ENCODE measurements around the gene CLSTN2. TPM values are rescaled to one million over a fixed set of nuclear protein-coding genes. Genes with fewer than 3 reads are reported as not detected.

The CLSTN2 gene
- total and polyA plus RNA-seq, 8 donors, result 0.31 to 1.1 (median 0.61) TPM

DNA sequence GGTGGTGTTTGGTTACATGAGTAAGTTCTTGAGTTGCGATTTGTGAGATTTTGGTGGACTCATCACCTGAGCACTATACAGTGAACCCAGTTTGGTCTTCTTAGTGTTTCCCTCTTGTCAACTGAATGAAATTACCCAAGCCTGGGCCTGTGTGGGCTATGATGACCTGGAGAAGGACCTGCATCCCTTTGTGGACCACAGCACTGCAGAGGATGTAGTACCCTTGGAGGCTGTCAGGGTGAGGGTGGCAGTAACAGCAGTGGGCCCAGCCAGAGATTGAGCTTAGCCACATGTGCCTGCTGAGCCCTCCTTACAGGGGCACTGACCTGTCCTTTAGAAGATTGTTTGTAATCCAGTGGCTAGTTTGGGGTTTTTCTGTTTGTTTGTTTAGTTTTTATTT, 492.8 kb downstream of the CLSTN2 start:
- Histone ChIP-seq H3K36me3 (no peaks in the 10 kb centered on the region), H3K4me3 (no peak overlapping the region)
- intact Hi-C loops (cut with DNase I), result no loop called here

DNA sequence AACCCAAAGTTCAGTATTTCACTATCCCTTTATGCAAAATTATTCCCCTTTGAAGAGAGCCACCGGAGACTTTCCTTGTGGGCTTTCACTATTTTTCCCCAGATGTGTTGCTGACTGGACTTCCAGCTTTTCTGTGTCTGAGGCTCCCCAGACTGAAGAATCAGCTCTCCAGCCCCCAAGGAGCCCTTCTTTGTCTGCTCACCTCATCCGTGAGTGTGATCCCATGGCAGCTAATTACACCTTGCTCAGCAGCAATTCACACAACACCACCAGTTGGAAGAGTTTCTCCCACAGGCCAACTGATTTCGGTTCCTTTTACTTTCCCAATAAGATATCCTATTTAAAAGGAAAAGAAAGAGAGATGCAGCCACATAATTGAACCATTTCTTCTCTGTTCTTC, 493.4 kb downstream of the CLSTN2 start:
- H3K27me3 ChIP-seq, result no peaks in the 10 kb centered on the region
- TF ChIP-seq, protein P1, sequence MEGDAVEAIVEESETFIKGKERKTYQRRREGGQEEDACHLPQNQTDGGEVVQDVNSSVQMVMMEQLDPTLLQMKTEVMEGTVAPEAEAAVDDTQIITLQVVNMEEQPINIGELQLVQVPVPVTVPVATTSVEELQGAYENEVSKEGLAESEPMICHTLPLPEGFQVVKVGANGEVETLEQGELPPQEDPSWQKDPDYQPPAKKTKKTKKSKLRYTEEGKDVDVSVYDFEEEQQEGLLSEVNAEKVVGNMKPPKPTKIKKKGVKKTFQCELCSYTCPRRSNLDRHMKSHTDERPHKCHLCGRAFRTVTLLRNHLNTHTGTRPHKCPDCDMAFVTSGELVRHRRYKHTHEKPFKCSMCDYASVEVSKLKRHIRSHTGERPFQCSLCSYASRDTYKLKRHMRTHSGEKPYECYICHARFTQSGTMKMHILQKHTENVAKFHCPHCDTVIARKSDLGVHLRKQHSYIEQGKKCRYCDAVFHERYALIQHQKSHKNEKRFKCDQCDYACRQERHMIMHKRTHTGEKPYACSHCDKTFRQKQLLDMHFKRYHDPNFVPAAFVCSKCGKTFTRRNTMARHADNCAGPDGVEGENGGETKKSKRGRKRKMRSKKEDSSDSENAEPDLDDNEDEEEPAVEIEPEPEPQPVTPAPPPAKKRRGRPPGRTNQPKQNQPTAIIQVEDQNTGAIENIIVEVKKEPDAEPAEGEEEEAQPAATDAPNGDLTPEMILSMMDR (IDR thresholded peaks at IDR 0.05), result no peak
- no peak for DNase-seq
- intact Hi-C loops (cut with DNase I), result no loop called here
- H3K36me3 ChIP-seq, result no peaks in the 10 kb centered on the region
- ATAC-seq, result no peak
- H3K27ac ChIP-seq, result no peak overlapping the region
- no peak overlapping the region for H3K4me3 ChIP-seq
- no peaks in the 10 kb centered on the region for H3K4me1 ChIP-seq
- H3K9me3 ChIP-seq, result no peaks in the 10 kb centered on the region

More for the DNA sequence above, 492.8 kb downstream of the CLSTN2 start:
- H3K9me3 ChIP-seq, result no peaks in the 10 kb centered on the region
- H3K27me3 ChIP-seq, result no peaks in the 10 kb centered on the region
- no peak overlapping the region for H3K27ac ChIP-seq
- no peak for ATAC-seq
- H3K4me1 ChIP-seq, result no peaks in the 10 kb centered on the region
- TF ChIP-seq, protein P1 (IDR thresholded peaks at IDR 0.05), result no peak
- DNase-seq, result no peak

DNA sequence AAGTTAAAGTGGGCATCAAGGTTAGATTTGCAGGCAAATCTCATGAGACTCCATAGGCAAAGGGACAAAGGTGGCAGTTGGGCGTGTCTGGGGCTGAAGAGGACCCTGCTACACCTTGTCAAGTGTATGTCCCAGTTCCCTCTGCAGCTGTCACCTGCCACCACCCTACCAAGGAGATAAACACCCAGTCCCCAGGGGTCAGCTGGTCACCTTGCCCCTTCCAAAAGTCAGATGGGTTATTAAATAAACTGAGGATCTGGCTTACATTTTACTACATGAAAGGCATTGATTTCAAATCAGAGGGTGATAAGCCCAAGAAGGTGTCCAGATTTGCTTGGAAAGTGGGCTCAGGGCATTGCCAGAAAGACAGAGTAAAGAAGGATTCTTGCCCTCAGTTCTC, 494.8 kb downstream of the CLSTN2 start:
- no peak overlapping the region for H3K4me3 ChIP-seq
- no peaks in the 10 kb centered on the region for H3K4me1 ChIP-seq
- TF ChIP-seq, protein P1 (IDR thresholded peaks at IDR 0.05), result no peak
- no peaks in the 10 kb centered on the region for H3K36me3 ChIP-seq
- intact Hi-C loops (cut with DNase I), result no loop called here
- DNase-seq (no peak), ATAC-seq (no peak)
- H3K27me3 ChIP-seq, result no peaks in the 10 kb centered on the region
- no peaks in the 10 kb centered on the region for H3K9me3 ChIP-seq
- H3K27ac ChIP-seq, result no peak overlapping the region

DNA sequence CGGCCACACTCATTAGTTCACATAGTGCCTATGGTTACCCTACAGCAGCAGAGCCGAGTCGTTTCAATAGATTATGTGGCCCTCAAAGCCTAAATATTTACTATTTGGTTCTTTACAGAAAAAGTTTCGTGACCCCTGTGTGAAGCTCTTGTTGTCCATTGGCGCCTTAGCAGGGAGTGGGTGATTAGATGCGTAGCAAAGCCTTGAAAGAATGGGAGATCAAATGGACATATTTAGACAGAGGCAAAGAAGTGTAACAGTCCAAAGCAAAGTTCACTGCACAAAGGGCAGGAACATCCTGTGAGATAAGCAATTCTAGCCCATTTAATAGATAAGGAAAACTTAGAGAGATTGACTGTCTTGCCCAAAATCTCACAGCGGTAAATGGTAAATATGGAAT, 495.5 kb downstream of the CLSTN2 start:
- no peaks in the 10 kb centered on the region for H3K4me1 ChIP-seq
- no peak overlapping the region for H3K27ac ChIP-seq
- DNase-seq (no peak), ATAC-seq (no peak)
- H3K36me3 ChIP-seq, result no peaks in the 10 kb centered on the region
- no peaks in the 10 kb centered on the region for H3K27me3 ChIP-seq
- no peak overlapping the region for H3K4me3 ChIP-seq
- intact Hi-C loops (cut with DNase I), result no loop called here
- TF ChIP-seq, protein P1 (IDR thresholded peaks at IDR 0.05), result no peak
- no peaks in the 10 kb centered on the region for H3K9me3 ChIP-seq

DNA sequence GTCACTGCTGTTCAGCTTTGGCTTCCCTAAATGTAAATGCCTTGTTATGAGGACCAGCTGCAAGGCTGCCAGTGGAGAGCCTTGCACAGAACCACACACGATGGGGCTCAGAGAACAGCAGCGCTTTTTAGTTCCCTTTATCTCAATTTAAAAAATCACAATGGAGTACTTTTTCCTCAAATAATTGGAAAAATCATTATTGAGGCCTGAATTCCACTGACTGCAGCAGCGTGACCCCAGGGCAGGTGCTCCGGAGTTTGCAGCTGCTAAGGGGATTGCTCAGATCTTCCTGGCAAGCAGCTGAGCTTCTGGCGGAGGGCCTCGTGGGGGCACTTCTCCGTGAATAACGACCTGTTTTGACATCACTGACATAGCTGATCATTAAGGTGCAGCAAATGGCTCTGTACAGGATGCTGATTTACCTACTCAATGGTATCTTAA, 497.3 kb downstream of the CLSTN2 start:
- no peak overlapping the region for H3K27ac ChIP-seq
- no peaks in the 10 kb centered on the region for H3K36me3 ChIP-seq
- TF ChIP-seq, protein P1 (IDR thresholded peaks at IDR 0.05), result no peak
- intact Hi-C loops (cut with DNase I), result no loop called here
- DNase-seq (no peak), ATAC-seq (no peak)
- no peaks in the 10 kb centered on the region for H3K4me1 ChIP-seq
- H3K9me3 ChIP-seq, result no peaks in the 10 kb centered on the region
- H3K4me3 ChIP-seq, result no peak overlapping the region
- H3K27me3 ChIP-seq, result no peaks in the 10 kb centered on the region
